NCI-H187 (cell line): ENCODE data around the gene PCNT.

Source experiments
- DNase-seq, 2 experiments: peaks; one replicate each; lab custom pipeline; 2025; lab: John Stamatoyannopoulos, UW

Gene PCNT

GRCh38 chr21:46334351-46335140, 10.6 kb downstream of the PCNT start:
- no peak for DNase-seq

GRCh38 chr21:46336603-46337002, 12.6 kb downstream of the PCNT start:
- no peak for DNase-seq

GRCh38 chr21:46340998-46341397, 17.0 kb downstream of the PCNT start:
- no peak for DNase-seq

GRCh38 chr21:46344219-46344915, 20.4 kb downstream of the PCNT start:
- DNase-seq, result no peak

GRCh38 chr21:46345861-46346260, 21.9 kb downstream of the PCNT start:
- no peak for DNase-seq

- DNase-seq, result no peak
These were observed 22.6 kb downstream of the PCNT start for GRCh38 chr21:46346296-46347202.

- DNase-seq, result no peak
These were observed 23.2 kb downstream of the PCNT start for GRCh38 chr21:46347203-46347550.

- no peak for DNase-seq
These were observed 23.9 kb downstream of the PCNT start for GRCh38 chr21:46347791-46348381.

GRCh38 chr21:46349134-46349760, 25.3 kb downstream of the PCNT start:
- no peak for DNase-seq

- no peak for DNase-seq
These were observed 26.6 kb downstream of the PCNT start for GRCh38 chr21:46350571-46350970.

- DNase-seq, result no peak
These were observed 27.0 kb downstream of the PCNT start for GRCh38 chr21:46350981-46351380.

- DNase-seq, result no peak
These were observed 27.7 kb downstream of the PCNT start for GRCh38 chr21:46351476-46352163.

- no peak for DNase-seq
These were observed 28.2 kb downstream of the PCNT start for GRCh38 chr21:46352164-46352515.

GRCh38 chr21:46352913-46353312, 29.0 kb downstream of the PCNT start:
- no peak for DNase-seq

- no peak for DNase-seq
These were observed 30.1 kb downstream of the PCNT start for GRCh38 chr21:46354046-46354445.

GRCh38 chr21:46354518-46354917, 30.6 kb downstream of the PCNT start:
- DNase-seq, result no peak

- DNase-seq, result no peak
These were observed 31.4 kb downstream of the PCNT start for GRCh38 chr21:46355161-46356004.

GRCh38 chr21:46356005-46356338, 32.0 kb downstream of the PCNT start:
- DNase-seq, result no peak

- DNase-seq, result no peak
These were observed 32.8 kb downstream of the PCNT start for GRCh38 chr21:46356494-46357334.

- no peak for DNase-seq
These were observed 33.3 kb downstream of the PCNT start for GRCh38 chr21:46357335-46357604.
